Measurements from ENCODE around the gene OFD1. TPM values are rescaled to one million over a fixed set of nuclear protein-coding genes. Genes with fewer than 3 reads are reported as not detected.

OFD1 gene
- total RNA-seq, 4 donors from 2014 or later = 12.7 to 26.1 (median 20.6) TPM

GRCh38 chrX:13761606-13762414, 27.3 kb downstream of the OFD1 start:
- H3K27ac ChIP-seq = peak overlapping the region in 2 of 4 donors; percentile 25 to 28
- TF ChIP-seq POLR2A (IDR thresholded peaks at IDR 0.05) = no peak
- TF ChIP-seq CTCF (IDR thresholded peaks at IDR 0.05) = no peak
- intact Hi-C loops (cut with DNase I) = no loop called here
- 48 to 53% methylated on average over 7 of the region's 7 CpGs for WGBS, 2 donors
- peaks cover 0 to 76% (median 6%) of the 10 kb centered on the region in 3 donors for H3K36me3 ChIP-seq
- H3K4me1 ChIP-seq = peaks cover 0 to 36% (median 5%) of the 10 kb centered on the region in 3 donors
- H3K9me3 ChIP-seq = no peaks in the 10 kb centered on the region
- H3K4me3 ChIP-seq = no peak overlapping the region
- no peak for DNase-seq
- H3K27me3 ChIP-seq = no peaks in the 10 kb centered on the region

- 31 to 64% methylated on average over 3 to 8 of the region's 8 CpGs for WGBS, 2 donors
- DNase-seq = no peak
- H3K4me3 ChIP-seq = no peak overlapping the region
- no peaks in the 10 kb centered on the region for H3K27me3 ChIP-seq
- intact Hi-C loops (cut with DNase I) = no loop called here
- H3K4me1 ChIP-seq = peaks cover 0 to 36% (median 5%) of the 10 kb centered on the region in 3 donors
- no peaks in the 10 kb centered on the region for H3K9me3 ChIP-seq
- peak overlapping the region in 2 of 4 donors; percentile 42 to 66 for H3K27ac ChIP-seq
- peaks cover 0 to 76% (median 6%) of the 10 kb centered on the region in 3 donors for H3K36me3 ChIP-seq
- TF ChIP-seq CTCF (IDR thresholded peaks at IDR 0.05) (peak in 1 of 6 experiments; percentile 25), POLR2A (IDR thresholded peaks at IDR 0.05) (no peak)
Measured at GRCh38 chrX:13763489-13763888, 28.9 kb downstream of the OFD1 start.

GRCh38 chrX:13764281-13764680, 29.7 kb downstream of the OFD1 start:
- no peak for TF ChIP-seq POLR2A (IDR thresholded peaks at IDR 0.05)
- no peak for TF ChIP-seq CTCF (IDR thresholded peaks at IDR 0.05)
- H3K9me3 ChIP-seq = no peaks in the 10 kb centered on the region
- peaks cover 0 to 74% (median 6%) of the 10 kb centered on the region in 3 donors for H3K36me3 ChIP-seq
- H3K27ac ChIP-seq = peak overlapping the region in 3 of 4 donors; percentile 31 to 66 (median 42)
- WGBS, 2 donors = 49 to 58% methylated on average over 7 of the region's 7 CpGs
- H3K27me3 ChIP-seq = no peaks in the 10 kb centered on the region
- DNase-seq = no peak
- H3K4me1 ChIP-seq = peaks cover 0 to 36% (median 5%) of the 10 kb centered on the region in 3 donors
- H3K4me3 ChIP-seq = no peak overlapping the region
- intact Hi-C loops (cut with DNase I) = no loop called here

GRCh38 chrX:13764765-13765164, 30.2 kb downstream of the OFD1 start:
- H3K4me1 ChIP-seq = peaks cover 0 to 36% (median 5%) of the 10 kb centered on the region in 3 donors
- H3K36me3 ChIP-seq = peaks cover 0 to 74% (median 9%) of the 10 kb centered on the region in 3 donors
- H3K4me3 ChIP-seq = no peak overlapping the region
- 62 to 65% methylated on average over 3 to 6 of the region's 6 CpGs for WGBS, 2 donors
- peak overlapping the region in 2 of 4 donors; percentile 31 to 66 for H3K27ac ChIP-seq
- no peak for DNase-seq
- intact Hi-C loops (cut with DNase I) = no loop called here
- no peaks in the 10 kb centered on the region for H3K9me3 ChIP-seq
- TF ChIP-seq POLR2A (IDR thresholded peaks at IDR 0.05) (no peak), CTCF (IDR thresholded peaks at IDR 0.05) (no peak)
- no peaks in the 10 kb centered on the region for H3K27me3 ChIP-seq

- TF ChIP-seq CTCF (IDR thresholded peaks at IDR 0.05) = no peak
- TF ChIP-seq POLR2A (IDR thresholded peaks at IDR 0.05) = no peak
- no peak overlapping the region for H3K27ac ChIP-seq
- WGBS, 2 donors = 89 to 93% methylated on average over 4 of the region's 4 CpGs
Measured at GRCh38 chrX:13768939-13769338, 34.4 kb downstream of the OFD1 start.

More at GRCh38 chrX:13768939-13769338, 34.4 kb downstream of the OFD1 start:
- Histone ChIP-seq H3K27me3 (no peaks in the 10 kb centered on the region), H3K36me3 (peaks cover 0 to 69% (median 5%) of the 10 kb centered on the region in 3 donors), H3K9me3 (no peaks in the 10 kb centered on the region), H3K4me1 (peaks cover 0 to 13% (median 5%) of the 10 kb centered on the region in 3 donors), H3K4me3 (no peak overlapping the region)
- DNase-seq = no peak
- intact Hi-C loops (cut with DNase I) = no loop called here

All from esophagus squamous epithelium (tissue), 5 donors.